ENCODE results near the gene MRPL12. TPM values are rescaled to one million over a fixed set of nuclear protein-coding genes. Genes with fewer than 3 reads are reported as not detected.

Gene MRPL12
- total and polyA plus RNA-seq, 9 of the 15 experiments (the other 6 are each of a cell fraction or from before 2014, with no cell fraction given), result 0.94 to 338 (median 100) TPM

- TF ChIP-seq E2F5 (CRISPR knock-in tag; IDR thresholded peaks at IDR 0.05) (no peak), ZNF507 (tag; conservative IDR thresholded peaks at IDR 0.05) (no peak), SLC30A9 (CRISPR knock-in tag; IDR thresholded peaks at IDR 0.05) (no peak), HMGN3 (IDR thresholded peaks at IDR 0.05; ENCODE audit: borderline replicate concordance, extremely low read depth, insufficient read length, low read depth, low read length) (peak; percentile 31), TRIM24 (IDR thresholded peaks at IDR 0.05) (peak; percentile 39 to 60; a peak in 3 of 4 replicates), FOXJ2 (tag; IDR thresholded peaks at IDR 0.05) (no peak), KLF16 (IDR thresholded peaks at IDR 0.05) (no peak), CBFA2T2 (conservative IDR thresholded peaks at IDR 0.05) (no peak), ESRRB (CRISPR knock-in tag; IDR thresholded peaks at IDR 0.05; ENCODE audit: borderline replicate concordance) (no peak), BRCA1 (IDR thresholded peaks at IDR 0.05) (no peak), BRCA1 (CRISPR knock-in tag; IDR thresholded peaks at IDR 0.05) (no peak; the same call in 1 of the 2 replicates), ZNF316 (IDR thresholded peaks at IDR 0.05) (no peak), DDX20 (tag; IDR thresholded peaks at IDR 0.05; ENCODE audit: low read depth) (no peak), RBFOX2 (IDR thresholded peaks at IDR 0.05; ENCODE audit: low read depth, low read length) (peak; percentile 24; the same call in 1 of the 2 replicates), PHF21A (IDR thresholded peaks at IDR 0.05; ENCODE audit: borderline replicate concordance, low read depth) (no peak; the same call in 1 of the 2 replicates), FOXK2 (conservative IDR thresholded peaks at IDR 0.05 in 1 of 2, IDR thresholded peaks at IDR 0.05 in 1 of 2; ENCODE audit: low read depth in 2 of 2) (0 out of 4 replicates have a peak, but pooled peaks of 1 of the 2 experiments have one; percentile 28), SIN3B (IDR thresholded peaks at IDR 0.05; ENCODE audit: low read depth) (no peak), ZFP1 (CRISPR knock-in tag; IDR thresholded peaks at IDR 0.05) (no peak)
- TF ChIP-seq, protein P1, sequence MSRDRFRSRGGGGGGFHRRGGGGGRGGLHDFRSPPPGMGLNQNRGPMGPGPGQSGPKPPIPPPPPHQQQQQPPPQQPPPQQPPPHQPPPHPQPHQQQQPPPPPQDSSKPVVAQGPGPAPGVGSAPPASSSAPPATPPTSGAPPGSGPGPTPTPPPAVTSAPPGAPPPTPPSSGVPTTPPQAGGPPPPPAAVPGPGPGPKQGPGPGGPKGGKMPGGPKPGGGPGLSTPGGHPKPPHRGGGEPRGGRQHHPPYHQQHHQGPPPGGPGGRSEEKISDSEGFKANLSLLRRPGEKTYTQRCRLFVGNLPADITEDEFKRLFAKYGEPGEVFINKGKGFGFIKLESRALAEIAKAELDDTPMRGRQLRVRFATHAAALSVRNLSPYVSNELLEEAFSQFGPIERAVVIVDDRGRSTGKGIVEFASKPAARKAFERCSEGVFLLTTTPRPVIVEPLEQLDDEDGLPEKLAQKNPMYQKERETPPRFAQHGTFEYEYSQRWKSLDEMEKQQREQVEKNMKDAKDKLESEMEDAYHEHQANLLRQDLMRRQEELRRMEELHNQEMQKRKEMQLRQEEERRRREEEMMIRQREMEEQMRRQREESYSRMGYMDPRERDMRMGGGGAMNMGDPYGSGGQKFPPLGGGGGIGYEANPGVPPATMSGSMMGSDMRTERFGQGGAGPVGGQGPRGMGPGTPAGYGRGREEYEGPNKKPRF (IDR thresholded peaks at IDR 0.05; ENCODE audit: low read depth, low read length), result no peak
- TF ChIP-seq, protein P2, sequence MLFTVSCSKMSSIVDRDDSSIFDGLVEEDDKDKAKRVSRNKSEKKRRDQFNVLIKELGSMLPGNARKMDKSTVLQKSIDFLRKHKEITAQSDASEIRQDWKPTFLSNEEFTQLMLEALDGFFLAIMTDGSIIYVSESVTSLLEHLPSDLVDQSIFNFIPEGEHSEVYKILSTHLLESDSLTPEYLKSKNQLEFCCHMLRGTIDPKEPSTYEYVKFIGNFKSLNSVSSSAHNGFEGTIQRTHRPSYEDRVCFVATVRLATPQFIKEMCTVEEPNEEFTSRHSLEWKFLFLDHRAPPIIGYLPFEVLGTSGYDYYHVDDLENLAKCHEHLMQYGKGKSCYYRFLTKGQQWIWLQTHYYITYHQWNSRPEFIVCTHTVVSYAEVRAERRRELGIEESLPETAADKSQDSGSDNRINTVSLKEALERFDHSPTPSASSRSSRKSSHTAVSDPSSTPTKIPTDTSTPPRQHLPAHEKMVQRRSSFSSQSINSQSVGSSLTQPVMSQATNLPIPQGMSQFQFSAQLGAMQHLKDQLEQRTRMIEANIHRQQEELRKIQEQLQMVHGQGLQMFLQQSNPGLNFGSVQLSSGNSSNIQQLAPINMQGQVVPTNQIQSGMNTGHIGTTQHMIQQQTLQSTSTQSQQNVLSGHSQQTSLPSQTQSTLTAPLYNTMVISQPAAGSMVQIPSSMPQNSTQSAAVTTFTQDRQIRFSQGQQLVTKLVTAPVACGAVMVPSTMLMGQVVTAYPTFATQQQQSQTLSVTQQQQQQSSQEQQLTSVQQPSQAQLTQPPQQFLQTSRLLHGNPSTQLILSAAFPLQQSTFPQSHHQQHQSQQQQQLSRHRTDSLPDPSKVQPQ (CRISPR knock-in tag; IDR thresholded peaks at IDR 0.05; ENCODE audit: borderline replicate concordance), result no peak
- TF ChIP-seq, protein P3, sequence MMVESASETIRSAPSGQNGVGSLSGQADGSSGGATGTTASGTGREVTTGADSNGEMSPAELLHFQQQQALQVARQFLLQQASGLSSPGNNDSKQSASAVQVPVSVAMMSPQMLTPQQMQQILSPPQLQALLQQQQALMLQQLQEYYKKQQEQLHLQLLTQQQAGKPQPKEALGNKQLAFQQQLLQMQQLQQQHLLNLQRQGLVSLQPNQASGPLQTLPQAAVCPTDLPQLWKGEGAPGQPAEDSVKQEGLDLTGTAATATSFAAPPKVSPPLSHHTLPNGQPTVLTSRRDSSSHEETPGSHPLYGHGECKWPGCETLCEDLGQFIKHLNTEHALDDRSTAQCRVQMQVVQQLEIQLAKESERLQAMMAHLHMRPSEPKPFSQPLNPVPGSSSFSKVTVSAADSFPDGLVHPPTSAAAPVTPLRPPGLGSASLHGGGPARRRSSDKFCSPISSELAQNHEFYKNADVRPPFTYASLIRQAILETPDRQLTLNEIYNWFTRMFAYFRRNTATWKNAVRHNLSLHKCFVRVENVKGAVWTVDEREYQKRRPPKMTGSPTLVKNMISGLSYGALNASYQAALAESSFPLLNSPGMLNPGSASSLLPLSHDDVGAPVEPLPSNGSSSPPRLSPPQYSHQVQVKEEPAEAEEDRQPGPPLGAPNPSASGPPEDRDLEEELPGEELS (CRISPR knock-in tag; IDR thresholded peaks at IDR 0.05; ENCODE audit: borderline replicate concordance), result 0 out of 2 replicates have a peak, but pooled peaks have one; percentile 50
Measured at GRCh38 chr17:81741594-81742452, 38.7 kb downstream of the MRPL12 start (continued).
